Muscle of leg (tissue), 11 donors: ENCODE data around the gene HSPA8. TPM values are rescaled to one million over a fixed set of nuclear protein-coding genes. Genes with fewer than 3 reads are reported as not detected.
"Not testable (repeated sequence)": the region's sequence is repeated elsewhere in the genome, so short reads cannot be mapped to it uniquely, and the experiment has no call there.

Experiments
- DNase-seq: peaks from one replicate; pipeline ENCODE4 v3.0.0; 2013
- H3K27ac ChIP-seq: one replicate; pipeline ENCODE4 v1.5.1; 2013; ENCODE audit warnings: mild to moderate bottlenecking, low read length, control low read depth
- H3K27me3 ChIP-seq: one replicate; pipeline ENCODE4 v1.6.1; 2013; ENCODE audit warnings: low read length; ENCODE audit not compliant: control insufficient read depth, insufficient read depth
- H3K36me3 ChIP-seq: one replicate; pipeline ENCODE4 v1.6.1; 2013; ENCODE audit warnings: low read length; ENCODE audit not compliant: control insufficient read depth, insufficient read depth
- H3K4me1 ChIP-seq: one replicate; pipeline ENCODE4 v1.6.1; 2013; ENCODE audit warnings: low read length; ENCODE audit not compliant: control insufficient read depth, insufficient read depth
- H3K4me3 ChIP-seq: one replicate; pipeline ENCODE4 v1.5.1; 2013; ENCODE audit warnings: low read length, control low read depth
- H3K9me3 ChIP-seq: replicated peaks from 2 replicates; pipeline ENCODE4 v1.6.1; 2013; ENCODE audit warnings: low read depth, low read length; ENCODE audit not compliant: control insufficient read depth
- WGBS: methylation state at CpG from one replicate; pipeline ENCODE4 v1.1.5; 2013; ENCODE audit warnings: missing lambda C conversion rate; ENCODE audit not compliant: insufficient coverage; 5-methylcytosine and 5-hydroxymethylcytosine counted together
- polyA plus RNA-seq, 8 donors: library from polyadenylated mRNA; unstranded; fragments of 120-200 nt; gene quantifications; one replicate each; pipeline versions ENCODE4 v1.2.1 to v1.2.3, GENCODE V29; 2013; ENCODE audit warnings: inconsistent platforms in 1 of 8, low replicate concordance in 1 of 8; ENCODE audit not compliant: insufficient read length in 8 of 8, insufficient read depth in 1 of 8
- total RNA-seq: library from RNA; stranded (reverse); fragments of 120-200 nt; gene quantifications from one replicate; pipeline ENCODE4 v1.2.4, GENCODE V29; 2013

Gene HSPA8
- total and polyA plus RNA-seq, 9 donors = 1,516 to 1,826 (median 1,715) TPM

- Histone ChIP-seq H3K27ac (peak overlapping the region; percentile 40), H3K27me3 (no peaks in the 10 kb centered on the region), H3K4me3 (no peak overlapping the region), H3K9me3 (no peaks in the 10 kb centered on the region), H3K4me1 (peaks cover 30% of the 10 kb centered on the region), H3K36me3 (peaks cover 2% of the 10 kb centered on the region)
- 40% methylated on average over 4 of the region's 7 CpGs for WGBS
- peak; percentile 56 for DNase-seq
Observed at GRCh38 chr11:123100379-123101085, 38.6 kb upstream of the HSPA8 start.

GRCh38 chr11:123098990-123099389 is 37.1 kb upstream of the HSPA8 start:
- Histone ChIP-seq H3K4me1 (peaks cover 25% of the 10 kb centered on the region), H3K27ac (no peak overlapping the region), H3K4me3 (no peak overlapping the region), H3K9me3 (no peaks in the 10 kb centered on the region), H3K27me3 (no peaks in the 10 kb centered on the region), H3K36me3 (peaks cover 4% of the 10 kb centered on the region)
- 51% methylated on average over 3 of the region's 3 CpGs for WGBS
- peak; percentile 77 for DNase-seq

- no peak overlapping the region for H3K4me3 ChIP-seq
- H3K36me3 ChIP-seq = peaks cover 4% of the 10 kb centered on the region
- WGBS = no CpG with 5 or more reads among the region's 3 CpGs
- no peaks in the 10 kb centered on the region for H3K4me1 ChIP-seq
- no peaks in the 10 kb centered on the region for H3K9me3 ChIP-seq
- no peaks in the 10 kb centered on the region for H3K27me3 ChIP-seq
- H3K27ac ChIP-seq = no peak overlapping the region
- DNase-seq = no peak
Observed at GRCh38 chr11:123093739-123094138, 31.8 kb upstream of the HSPA8 start.

- peaks cover 4% of the 10 kb centered on the region for H3K36me3 ChIP-seq
- H3K4me1 ChIP-seq = peaks cover 2% of the 10 kb centered on the region
- H3K9me3 ChIP-seq = no peaks in the 10 kb centered on the region
- H3K27me3 ChIP-seq = no peaks in the 10 kb centered on the region
- DNase-seq = no peak
- H3K4me3 ChIP-seq = no peak overlapping the region
- H3K27ac ChIP-seq = no peak overlapping the region
- WGBS = 60% methylated on average over 2 of the region's 6 CpGs
Observed at GRCh38 chr11:123091506-123091905, 29.6 kb upstream of the HSPA8 start.

- H3K4me3 ChIP-seq, H3K27ac ChIP-seq, H3K27me3 ChIP-seq, H3K36me3 ChIP-seq, DNase-seq, H3K9me3 ChIP-seq, H3K4me1 ChIP-seq: not testable (repeated sequence)
- WGBS = no CpG with 5 or more reads among the region's 8 CpGs
Observed at GRCh38 chr11:123090168-123090567, 28.2 kb upstream of the HSPA8 start.

GRCh38 chr11:123088896-123089295 is 27.0 kb upstream of the HSPA8 start:
- H3K36me3 ChIP-seq, H3K4me3 ChIP-seq, H3K9me3 ChIP-seq, DNase-seq, H3K27ac ChIP-seq, H3K27me3 ChIP-seq: not testable (repeated sequence)
- H3K4me1 ChIP-seq = peaks cover 11% of the 10 kb centered on the region
- WGBS = 91% methylated on average over 4 of the region's 10 CpGs

GRCh38 chr11:123087657-123088056 is 25.7 kb upstream of the HSPA8 start:
- WGBS = 100% methylated on average over 1 of the region's 5 CpGs
- not testable (repeated sequence) for DNase-seq, H3K4me3 ChIP-seq, H3K9me3 ChIP-seq, H3K27me3 ChIP-seq, H3K27ac ChIP-seq, H3K36me3 ChIP-seq
- peaks cover 13% of the 10 kb centered on the region for H3K4me1 ChIP-seq

- Histone ChIP-seq H3K4me3 (no peak overlapping the region), H3K9me3 (peaks cover 7% of the 10 kb centered on the region), H3K36me3 (peaks cover 4% of the 10 kb centered on the region), H3K4me1 (peaks cover 13% of the 10 kb centered on the region), H3K27ac (peak overlapping the region; percentile 69), H3K27me3 (no peaks in the 10 kb centered on the region)
- peak; percentile 78 for DNase-seq
- 38% methylated on average over 1 of the region's 1 CpG for WGBS
Observed at GRCh38 chr11:123086305-123086704, 24.4 kb upstream of the HSPA8 start.

- Histone ChIP-seq H3K36me3 (peaks cover 4% of the 10 kb centered on the region), H3K9me3 (peaks cover 7% of the 10 kb centered on the region), H3K27ac (peak overlapping the region; percentile 45), H3K4me1 (peaks cover 13% of the 10 kb centered on the region), H3K27me3 (no peaks in the 10 kb centered on the region), H3K4me3 (no peak overlapping the region)
- WGBS = no CpG with 5 or more reads among the region's 5 CpGs
- no peak for DNase-seq
Observed at GRCh38 chr11:123085497-123085896, 23.6 kb upstream of the HSPA8 start.

- Histone ChIP-seq H3K27ac (no peak overlapping the region), H3K4me3 (no peak overlapping the region), H3K9me3 (peaks cover 7% of the 10 kb centered on the region), H3K36me3 (peaks cover 4% of the 10 kb centered on the region), H3K4me1 (peaks cover 13% of the 10 kb centered on the region), H3K27me3 (no peaks in the 10 kb centered on the region)
- no peak for DNase-seq
- WGBS = 96% methylated on average over 6 of the region's 7 CpGs
Observed at GRCh38 chr11:123084454-123084853, 22.5 kb upstream of the HSPA8 start.

GRCh38 chr11:123083623-123084029 is 21.7 kb upstream of the HSPA8 start:
- H3K36me3 ChIP-seq = peaks cover 4% of the 10 kb centered on the region
- peak overlapping the region; percentile 64 for H3K27ac ChIP-seq
- H3K4me1 ChIP-seq = peaks cover 13% of the 10 kb centered on the region
- no peaks in the 10 kb centered on the region for H3K27me3 ChIP-seq
- DNase-seq = peak; percentile 95
- no peak overlapping the region for H3K4me3 ChIP-seq
- H3K9me3 ChIP-seq = peaks cover 7% of the 10 kb centered on the region
- WGBS = 6% methylated on average over 3 of the region's 4 CpGs
